H9 (cell line): ENCODE data around the gene PXYLP1. TPM values are rescaled to one million over a fixed set of nuclear protein-coding genes. Genes with fewer than 3 reads are reported as not detected.

Experiments
- DNase-seq: peaks from one replicate; pipeline ENCODE4 v3.0.0-alpha.2; 2017
- H2AFZ ChIP-seq: one replicate; pipeline ENCODE4 v1.6.1; 2013; ENCODE audit warnings: mild to moderate bottlenecking, low read length, control low read depth, moderate library complexity
- H2AK5ac ChIP-seq: 2 replicates; pipeline ENCODE4 v1.6.1; 2013; ENCODE audit warnings: low read length, control low read depth, mixed read lengths; ENCODE audit not compliant: insufficient read length
- H2BK120ac ChIP-seq: one replicate; pipeline ENCODE4 v1.6.1; 2013; ENCODE audit warnings: low read depth, mild to moderate bottlenecking, low read length, control low read depth, inconsistent platforms; ENCODE audit not compliant: poor library complexity, severe bottlenecking
- H2BK12ac ChIP-seq: 2 replicates; pipeline ENCODE4 v1.6.1; 2013; ENCODE audit warnings: low read length, control low read depth, mixed read lengths, low read depth; ENCODE audit not compliant: insufficient read length
- H2BK15ac ChIP-seq: 2 replicates; pipeline ENCODE4 v1.6.1; 2013; ENCODE audit warnings: low read depth, low read length, control low read depth
- H2BK20ac ChIP-seq: one replicate; pipeline ENCODE4 v1.6.1; 2013; ENCODE audit warnings: low read depth, mild to moderate bottlenecking, low read length, control low read depth, inconsistent platforms; ENCODE audit not compliant: poor library complexity, severe bottlenecking
- H2BK5ac ChIP-seq: 2 replicates; pipeline ENCODE4 v1.6.1; 2013; ENCODE audit warnings: low read length, control low read depth, mixed read lengths; ENCODE audit not compliant: insufficient read length
- H3K14ac ChIP-seq: 2 replicates; pipeline ENCODE4 v1.6.1; 2013; ENCODE audit warnings: low read length, control low read depth; ENCODE audit not compliant: insufficient read depth
- H3K18ac ChIP-seq: 2 replicates; pipeline ENCODE4 v1.6.1; 2013; ENCODE audit warnings: low read depth, mild to moderate bottlenecking, mixed read lengths, low read length, control low read depth; ENCODE audit not compliant: insufficient read length
- H3K23ac ChIP-seq: 2 replicates; pipeline ENCODE4 v1.6.1; 2013; ENCODE audit warnings: low read length, control low read depth, mixed read lengths, low read depth; ENCODE audit not compliant: insufficient read length
- H3K23me2 ChIP-seq: 2 replicates; pipeline ENCODE4 v1.6.1; 2013; ENCODE audit warnings: low read depth, mild to moderate bottlenecking, mixed read lengths, low read length, control low read depth; ENCODE audit not compliant: insufficient read length, poor library complexity, severe bottlenecking
- H3K27ac ChIP-seq: 2 replicates; pipeline ENCODE4 v1.5.1; 2013; ENCODE audit warnings: low read length, control low read depth, mixed read lengths, low read depth; ENCODE audit not compliant: insufficient read length
- H3K27me3 ChIP-seq: 2 replicates; pipeline ENCODE4 v1.6.1; 2013; ENCODE audit warnings: low read length, control low read depth, inconsistent platforms; ENCODE audit not compliant: insufficient read depth
- H3K4ac ChIP-seq: 2 replicates; pipeline ENCODE4 v1.6.1; 2013; ENCODE audit warnings: low read depth, mild to moderate bottlenecking, control low read depth, inconsistent platforms, low read length, moderate library complexity
- H3K4me1 ChIP-seq: 2 replicates; pipeline ENCODE4 v1.6.1; 2013; ENCODE audit warnings: low read length, control low read depth, inconsistent platforms; ENCODE audit not compliant: insufficient read depth
- H3K4me2 ChIP-seq: 2 replicates; pipeline ENCODE4 v1.6.1; 2013; ENCODE audit warnings: low read length, control low read depth, mixed read lengths; ENCODE audit not compliant: insufficient read length, insufficient read depth
- H3K56ac ChIP-seq: 2 replicates; pipeline ENCODE4 v1.6.1; 2013; ENCODE audit warnings: low read depth, mild to moderate bottlenecking, mixed read lengths, low read length, control low read depth; ENCODE audit not compliant: insufficient read length
- H3K79me1 ChIP-seq: 2 replicates; pipeline ENCODE4 v1.6.1; 2013; ENCODE audit warnings: low read depth, mild to moderate bottlenecking, moderate library complexity, low read length, control low read depth, inconsistent platforms; ENCODE audit not compliant: insufficient read depth, poor library complexity, severe bottlenecking
- H3K79me2 ChIP-seq: 2 replicates; pipeline ENCODE4 v1.6.1; 2013; ENCODE audit warnings: low read length, control low read depth, inconsistent platforms; ENCODE audit not compliant: insufficient read depth
- H3K9ac ChIP-seq: 2 replicates; pipeline ENCODE4 v1.6.1; 2013; ENCODE audit warnings: low read length, control low read depth, mixed read lengths; ENCODE audit not compliant: insufficient read length; ENCODE audit errors: extremely low read depth
- H3K9me3 ChIP-seq: one replicate; pipeline ENCODE4 v1.6.1; 2013; ENCODE audit warnings: low read depth, low read length, inconsistent platforms; ENCODE audit not compliant: control insufficient read depth
- H3T11ph ChIP-seq: one replicate; pipeline ENCODE4 v1.6.1; 2013; ENCODE audit warnings: mild to moderate bottlenecking, low read length, control low read depth, inconsistent platforms
- H4K20me1 ChIP-seq: one replicate; pipeline ENCODE4 v1.6.1; 2013; ENCODE audit not compliant: control insufficient read depth, insufficient read length, insufficient read depth
- H4K5ac ChIP-seq: 2 replicates; pipeline ENCODE4 v1.6.1; 2013; ENCODE audit warnings: low read depth, mild to moderate bottlenecking, mixed read lengths, low read length, control low read depth; ENCODE audit not compliant: insufficient read length
- H4K8ac ChIP-seq: replicated peaks from 2 replicates; pipeline ENCODE4 v1.6.1; 2013; ENCODE audit warnings: low read length, control low read depth, mixed read lengths, low read depth; ENCODE audit not compliant: insufficient read length
- H4K91ac ChIP-seq: 2 replicates; pipeline ENCODE4 v1.6.1; 2013; ENCODE audit warnings: low read depth, mild to moderate bottlenecking, moderate library complexity, mixed read lengths, low read length, control low read depth; ENCODE audit not compliant: insufficient read length
- H3K27ac Mint-ChIP-seq, 3 experiments: 2 replicates in 2 of 3; 3 replicates in 1 of 3; pipeline ENCODE4 v1.8.0; 2020 to 2021; ENCODE audit warnings: mixed read lengths in 3 of 3, mild to moderate bottlenecking in 1 of 3, moderate library complexity in 1 of 3
- H3K27me3 Mint-ChIP-seq: 2 replicates; pipeline ENCODE4 v1.8.0; 2021; ENCODE audit warnings: low read depth, mild to moderate bottlenecking, moderate library complexity, mixed read lengths
- H3K36me3 Mint-ChIP-seq, 3 experiments: 2 replicates in 2 of 3; 3 replicates in 1 of 3; pipeline ENCODE4 v1.8.0; 2020 to 2021; ENCODE audit warnings: low read depth in 3 of 3, mixed read lengths in 3 of 3; ENCODE audit not compliant: insufficient read depth in 1 of 3
- H3K4me1 Mint-ChIP-seq, 2 experiments: 2 replicates each; pipeline ENCODE4 v1.8.0; 2020; ENCODE audit warnings: mixed read lengths in 2 of 2
- H3K4me3 Mint-ChIP-seq, 2 experiments: 2 replicates in 1 of 2; 3 replicates in 1 of 2; pipeline ENCODE4 v1.8.0; 2020 to 2021; ENCODE audit warnings: mild to moderate bottlenecking in 2 of 2, mixed read lengths in 2 of 2, moderate library complexity in 1 of 2
- H3K9me3 Mint-ChIP-seq, 2 experiments: 2 replicates in 1 of 2; 3 replicates in 1 of 2; pipeline ENCODE4 v1.8.0; 2020; ENCODE audit warnings: mild to moderate bottlenecking in 2 of 2, mixed read lengths in 2 of 2, moderate library complexity in 1 of 2
- CTCF ChIP-seq: fragments of 200-600 bp; sonication (generic); conservative IDR thresholded peaks from 3 replicates; pipeline ENCODE4 v1.8.0; 2021; ENCODE audit warnings: antibody characterized with exemption, mild to moderate bottlenecking
- WGBS: extraction: QIAGEN DNeasy Blood & Tissue Kit; methylation state at CpG from one replicate; pipeline ENCODE4 v1.1.7; 2013; ENCODE audit warnings: missing lambda C conversion rate, low lambda C conversion rate, mixed read lengths; ENCODE audit not compliant: insufficient read length; ENCODE audit errors: extremely low coverage; 5-methylcytosine and 5-hydroxymethylcytosine counted together
- total RNA-seq: library from RNA; stranded (reverse); gene quantifications from 2 replicates; pipeline ENCODE4 v1.2.1, GENCODE V29; 2021

Gene PXYLP1
- total RNA-seq, 1 experiment from 2014 or later: 17.9 TPM

- Histone ChIP-seq H3K9me3 (no peaks in the 10 kb centered on the region), H3K27ac (no peak overlapping the region), H3T11ph (no peak overlapping the region), H2BK12ac (no peak overlapping the region), H3K23ac (no peak overlapping the region), H3K4me2 (no peak overlapping the region), H3K27me3 (no peaks in the 10 kb centered on the region), H3K18ac (no peak overlapping the region), H3K4me1 (no peaks in the 10 kb centered on the region; the same call in 1 of the 2 replicates), H3K79me1 (no peaks in the 10 kb centered on the region), H2BK20ac (no peak overlapping the region), H2AFZ (no peak overlapping the region), H2BK15ac (no peak overlapping the region), H4K20me1 (no peaks in the 10 kb centered on the region), H3K4ac (no peak overlapping the region), H4K91ac (no peak overlapping the region), H3K23me2 (no peaks in the 10 kb centered on the region), H2AK5ac (no peak overlapping the region), H4K5ac (no peak overlapping the region), H3K56ac (no peak overlapping the region), H3K14ac (no peak overlapping the region), H4K8ac (no peak overlapping the region), H3K9ac (no peak overlapping the region), H2BK120ac (no peak overlapping the region), H3K79me2 (no peaks in the 10 kb centered on the region), H2BK5ac (no peak overlapping the region)
- no peak for DNase-seq
- WGBS: no CpG with 5 or more reads among the region's 2 CpGs
- H3K36me3 Mint-ChIP-seq: peaks cover 4 to 12% (median 11%) of the 10 kb centered on the region in 3 experiments; a peak in 6 of 7 replicates
- peaks cover 16% of the 10 kb centered on the region in 2 experiments for H3K4me1 Mint-ChIP-seq
- H3K27ac Mint-ChIP-seq: no peak overlapping the region
- no peaks in the 10 kb centered on the region for H3K9me3 Mint-ChIP-seq
- H3K27me3 Mint-ChIP-seq: no peaks in the 10 kb centered on the region
- no peak for TF ChIP-seq CTCF
- H3K4me3 Mint-ChIP-seq: no peak overlapping the region
Observed at GRCh38 chr3:141258973-141259372, 27.3 kb downstream of the PXYLP1 start.
